Measurements from ENCODE around the gene RUNX2. TPM values are rescaled to one million over a fixed set of nuclear protein-coding genes. Genes with fewer than 3 reads are reported as not detected.

RUNX2 gene
- total and polyA plus RNA-seq, 3 experiments from 2014 or later = 16.1 to 25.8 (median 25.3) TPM

DNA sequence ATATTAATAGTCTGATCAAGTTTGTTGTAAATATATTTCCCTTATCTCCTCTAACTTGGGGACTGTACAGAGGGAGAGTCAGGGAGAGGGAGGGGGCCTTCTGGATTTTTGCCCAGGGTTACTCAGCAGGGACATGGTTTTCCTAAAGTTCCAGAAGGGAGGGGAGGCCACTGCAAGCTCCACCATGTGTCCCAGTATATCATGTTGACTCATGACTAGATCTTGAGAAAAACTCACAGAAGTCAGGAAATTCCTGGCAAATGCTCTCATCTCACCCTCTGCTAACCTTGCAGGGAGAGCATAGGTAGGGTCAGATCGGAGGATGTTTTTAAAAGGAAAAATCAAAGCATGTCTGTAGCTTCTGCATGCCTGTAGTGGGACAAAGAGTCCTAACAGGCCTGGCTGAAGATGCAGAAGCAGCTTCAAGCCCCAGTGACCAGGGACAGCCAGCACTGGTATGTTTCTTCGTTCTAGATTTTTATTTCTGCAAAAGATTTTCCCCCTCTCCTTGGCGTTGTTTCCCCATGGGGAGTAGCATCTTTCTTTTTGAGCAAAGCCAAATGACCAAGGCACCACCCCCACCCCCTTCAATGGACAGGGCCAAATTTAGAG is 322.5 kb downstream of the RUNX2 start:
- CTCF ChIA-PET = no interaction called here

DNA sequence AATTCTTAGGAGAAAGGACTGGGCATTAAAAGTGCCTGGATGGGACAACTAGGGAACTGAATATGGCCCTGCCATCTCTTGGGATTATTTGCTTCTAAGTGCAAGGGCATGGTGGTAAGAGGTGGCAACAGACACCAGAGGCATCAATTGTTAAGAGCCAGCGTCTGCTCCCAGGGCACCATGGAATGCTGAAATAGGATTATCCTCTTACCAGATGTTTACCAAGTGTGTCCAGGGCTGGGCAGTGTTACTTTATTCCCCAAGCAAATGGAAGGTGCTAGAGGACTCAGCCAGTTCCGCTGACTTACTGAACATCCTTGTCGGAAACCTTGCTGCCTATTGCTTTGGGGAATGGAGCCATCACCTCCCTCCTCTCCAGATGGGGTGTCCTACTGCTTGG is 323.2 kb downstream of the RUNX2 start:
- no peaks in the 10 kb centered on the region for H3K4me1 ChIP-seq (ENCODE audit: insufficient read depth, low read length)
- peaks cover 3 to 7% of the 10 kb centered on the region in 2 donors for H3K27me3 Mint-ChIP-seq
- H3K4me3 ChIP-seq (ENCODE audit: low read length) = no peak overlapping the region
- H3K9me3 Mint-ChIP-seq = no peaks in the 10 kb centered on the region
- no peaks in the 10 kb centered on the region for H3K36me3 ChIP-seq (ENCODE audit: insufficient read depth, low read length)
- ChIA-PET POLR2A (no interaction called here), CTCF (no interaction called here)
- DNase-seq = no peak
- H3K36me3 Mint-ChIP-seq = peaks cover 0 to 1% (median 0%) of the 10 kb centered on the region in 3 donors
- no peak overlapping the region for H3K4me3 Mint-ChIP-seq
- H3K4me1 Mint-ChIP-seq = peaks cover 5 to 13% (median 8%) of the 10 kb centered on the region in 3 donors
- H3K9me3 ChIP-seq (ENCODE audit: low read length) = no peaks in the 10 kb centered on the region
- H3K27ac Mint-ChIP-seq = no peak overlapping the region
- H3K27me3 ChIP-seq (ENCODE audit: insufficient read depth, low read length, poor library complexity, severe bottlenecking) = no peaks in the 10 kb centered on the region
- no peak overlapping the region for H3K27ac ChIP-seq (ENCODE audit: low read depth, low read length)

More for the DNA sequence above, 322.5 kb downstream of the RUNX2 start:
- Histone ChIP-seq H3K9me3 (ENCODE audit: low read length) (no peaks in the 10 kb centered on the region), H3K4me1 (ENCODE audit: insufficient read depth, low read length) (no peaks in the 10 kb centered on the region), H3K36me3 (ENCODE audit: insufficient read depth, low read length) (no peaks in the 10 kb centered on the region), H3K4me3 (ENCODE audit: low read length) (no peak overlapping the region), H3K27ac (ENCODE audit: low read depth, low read length) (no peak overlapping the region), H3K27me3 (ENCODE audit: insufficient read depth, low read length, poor library complexity, severe bottlenecking) (no peaks in the 10 kb centered on the region)
- H3K4me3 Mint-ChIP-seq = no peak overlapping the region
- peaks cover 0 to 1% (median 0%) of the 10 kb centered on the region in 3 donors for H3K36me3 Mint-ChIP-seq
- H3K27me3 Mint-ChIP-seq = peaks cover 3 to 7% of the 10 kb centered on the region in 2 donors
- peaks cover 5 to 13% (median 8%) of the 10 kb centered on the region in 3 donors for H3K4me1 Mint-ChIP-seq
- no peaks in the 10 kb centered on the region for H3K9me3 Mint-ChIP-seq
- no peak overlapping the region for H3K27ac Mint-ChIP-seq
- POLR2A ChIA-PET = no interaction called here
- no peak for DNase-seq

GRCh38 chr6:45652416-45652815 is 324.3 kb downstream of the RUNX2 start:
- H3K4me1 Mint-ChIP-seq = peaks cover 5% of the 10 kb centered on the region in 3 donors

DNA sequence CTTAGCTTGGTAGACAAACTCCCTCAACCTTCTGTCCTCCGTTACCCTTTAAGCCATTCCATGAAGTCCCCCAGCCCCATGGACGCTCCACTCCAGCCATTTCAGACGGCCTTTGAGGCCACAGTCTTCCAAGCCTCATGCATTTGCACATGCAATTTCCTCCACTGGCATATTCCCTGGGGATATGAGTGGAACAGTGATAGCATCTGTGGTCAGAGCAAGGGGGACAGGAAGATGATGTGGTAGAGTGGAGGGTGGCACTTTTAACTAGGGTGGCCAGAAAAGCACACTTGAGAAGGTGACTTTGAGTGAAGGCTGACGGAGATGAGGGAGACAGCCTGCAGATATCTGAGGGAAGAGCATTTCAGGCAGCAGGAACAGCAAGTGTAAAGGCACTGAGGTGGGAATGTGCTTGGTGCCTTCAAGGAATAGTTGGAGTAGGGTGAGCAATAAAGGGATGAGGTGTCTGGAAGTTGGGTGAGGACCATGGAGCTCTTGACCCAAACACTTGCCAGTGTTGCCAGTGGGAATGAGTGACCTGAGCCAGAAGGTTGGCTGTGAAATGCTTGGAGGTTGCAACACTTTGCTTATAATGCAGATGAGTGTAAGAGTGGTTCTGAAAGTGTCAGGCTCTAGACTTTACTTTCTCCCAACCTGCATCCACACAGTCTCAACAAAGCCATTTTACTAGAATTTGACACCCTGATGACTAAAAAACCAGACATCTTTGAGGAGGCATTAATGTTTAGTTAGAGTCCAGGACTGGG is 325.2 kb downstream of the RUNX2 start:
- Histone ChIP-seq H3K27me3 (ENCODE audit: insufficient read depth, low read length, poor library complexity, severe bottlenecking) (no peaks in the 10 kb centered on the region), H3K9me3 (ENCODE audit: low read length) (no peaks in the 10 kb centered on the region), H3K4me3 (ENCODE audit: low read length) (no peak overlapping the region), H3K36me3 (ENCODE audit: insufficient read depth, low read length) (no peaks in the 10 kb centered on the region), H3K4me1 (ENCODE audit: insufficient read depth, low read length) (no peaks in the 10 kb centered on the region), H3K27ac (ENCODE audit: low read depth, low read length) (no peak overlapping the region)
- Mint-ChIP-seq H3K27me3 (peaks cover 7 to 9% of the 10 kb centered on the region in 2 donors), H3K9me3 (peaks cover 0 to 2% (median 0%) of the 10 kb centered on the region in 5 donors), H3K4me3 (no peak overlapping the region), H3K36me3 (peaks cover 0 to 4% (median 4%) of the 10 kb centered on the region in 3 donors), H3K4me1 (no peaks in the 10 kb centered on the region), H3K27ac (no peak overlapping the region)
- CTCF ChIA-PET = no interaction called here
- DNase-seq = no peak
- POLR2A ChIA-PET = no interaction called here

More at GRCh38 chr6:45652416-45652815, 324.3 kb downstream of the RUNX2 start:
- Histone ChIP-seq H3K27me3 (ENCODE audit: insufficient read depth, low read length, poor library complexity, severe bottlenecking) (no peaks in the 10 kb centered on the region), H3K9me3 (ENCODE audit: low read length) (no peaks in the 10 kb centered on the region), H3K27ac (ENCODE audit: low read depth, low read length) (no peak overlapping the region), H3K36me3 (ENCODE audit: insufficient read depth, low read length) (no peaks in the 10 kb centered on the region), H3K4me1 (ENCODE audit: insufficient read depth, low read length) (no peaks in the 10 kb centered on the region), H3K4me3 (ENCODE audit: low read length) (no peak overlapping the region)
- H3K27me3 Mint-ChIP-seq = peaks cover 6 to 7% of the 10 kb centered on the region in 2 donors
- ChIA-PET CTCF (no interaction called here), POLR2A (no interaction called here)
- DNase-seq = no peak
- no peak overlapping the region for H3K4me3 Mint-ChIP-seq
- peaks cover 0 to 4% (median 3%) of the 10 kb centered on the region in 3 donors for H3K36me3 Mint-ChIP-seq
- no peak overlapping the region for H3K27ac Mint-ChIP-seq
- H3K9me3 Mint-ChIP-seq = peaks cover 0 to 2% (median 0%) of the 10 kb centered on the region in 5 donors

GRCh38 chr6:45654673-45655072 is 326.5 kb downstream of the RUNX2 start:
- DNase-seq = no peak
- peaks cover 0 to 2% (median 0%) of the 10 kb centered on the region in 5 donors for H3K9me3 Mint-ChIP-seq
- CTCF ChIA-PET = no interaction called here
- H3K36me3 Mint-ChIP-seq = peaks cover 0 to 4% (median 4%) of the 10 kb centered on the region in 3 donors
- Histone ChIP-seq H3K4me3 (ENCODE audit: low read length) (no peak overlapping the region), H3K4me1 (ENCODE audit: insufficient read depth, low read length) (peaks cover 12% of the 10 kb centered on the region), H3K27ac (ENCODE audit: low read depth, low read length) (no peak overlapping the region), H3K27me3 (ENCODE audit: insufficient read depth, low read length, poor library complexity, severe bottlenecking) (no peaks in the 10 kb centered on the region), H3K9me3 (ENCODE audit: low read length) (no peaks in the 10 kb centered on the region), H3K36me3 (ENCODE audit: insufficient read depth, low read length) (no peaks in the 10 kb centered on the region)
- no peak overlapping the region for H3K4me3 Mint-ChIP-seq
- peaks cover 4 to 13% (median 8%) of the 10 kb centered on the region in 3 donors for H3K4me1 Mint-ChIP-seq
- POLR2A ChIA-PET = no interaction called here
- peaks cover 7 to 9% of the 10 kb centered on the region in 2 donors for H3K27me3 Mint-ChIP-seq
- H3K27ac Mint-ChIP-seq = no peak overlapping the region

- Histone ChIP-seq H3K4me3 (ENCODE audit: low read length) (no peak overlapping the region), H3K4me1 (ENCODE audit: insufficient read depth, low read length) (peaks cover 12% of the 10 kb centered on the region), H3K36me3 (ENCODE audit: insufficient read depth, low read length) (no peaks in the 10 kb centered on the region), H3K9me3 (ENCODE audit: low read length) (no peaks in the 10 kb centered on the region), H3K27me3 (ENCODE audit: insufficient read depth, low read length, poor library complexity, severe bottlenecking) (no peaks in the 10 kb centered on the region), H3K27ac (ENCODE audit: low read depth, low read length) (no peak overlapping the region)
- CTCF ChIA-PET = no interaction called here
- H3K4me3 Mint-ChIP-seq = no peak overlapping the region
- H3K27ac Mint-ChIP-seq = no peak overlapping the region
- H3K4me1 Mint-ChIP-seq = peaks cover 4 to 17% (median 8%) of the 10 kb centered on the region in 3 donors
- no peak for DNase-seq
- H3K36me3 Mint-ChIP-seq = peaks cover 0 to 4% (median 3%) of the 10 kb centered on the region in 3 donors
- peaks cover 0 to 2% (median 0%) of the 10 kb centered on the region in 5 donors for H3K9me3 Mint-ChIP-seq
- POLR2A ChIA-PET = no interaction called here
- peaks cover 7% of the 10 kb centered on the region in 2 donors for H3K27me3 Mint-ChIP-seq
Measured at GRCh38 chr6:45655745-45656476, 327.8 kb downstream of the RUNX2 start.

DNA sequence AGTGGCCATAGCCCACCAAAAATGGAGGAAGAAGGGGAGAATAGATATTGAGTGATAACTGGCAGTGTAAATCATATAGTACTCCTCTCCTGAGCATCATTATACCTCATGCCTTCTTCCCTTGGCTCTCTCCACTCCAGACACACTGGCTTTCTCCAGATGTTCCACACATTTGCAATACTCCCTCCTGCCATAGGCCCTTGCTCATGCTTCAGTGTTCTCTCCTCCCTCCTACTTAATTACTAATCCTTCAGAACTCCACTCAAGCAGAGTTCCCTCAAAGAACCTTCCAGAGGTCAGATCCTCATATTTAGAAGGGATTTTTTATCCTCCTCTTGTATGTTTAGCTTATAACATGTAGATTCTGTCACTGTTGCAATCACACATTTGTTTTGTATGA is 329.1 kb downstream of the RUNX2 start:
- no peak overlapping the region for H3K4me3 ChIP-seq (ENCODE audit: low read length)
- H3K27ac Mint-ChIP-seq = no peak overlapping the region
- POLR2A ChIA-PET = no interaction called here
- H3K36me3 Mint-ChIP-seq = peaks cover 0 to 5% (median 4%) of the 10 kb centered on the region in 3 donors
- peaks cover 0 to 2% (median 0%) of the 10 kb centered on the region in 5 donors for H3K9me3 Mint-ChIP-seq
- DNase-seq = no peak
- H3K27me3 Mint-ChIP-seq = peaks cover 7 to 12% of the 10 kb centered on the region in 2 donors
- peaks cover 4 to 17% (median 8%) of the 10 kb centered on the region in 3 donors for H3K4me1 Mint-ChIP-seq
- peak overlapping the region in 1 of 7 donors; percentile 6 for H3K4me3 Mint-ChIP-seq
- H3K36me3 ChIP-seq (ENCODE audit: insufficient read depth, low read length) = no peaks in the 10 kb centered on the region
- peaks cover under 1% of the 10 kb centered on the region for H3K27me3 ChIP-seq (ENCODE audit: insufficient read depth, low read length, poor library complexity, severe bottlenecking)
- no peaks in the 10 kb centered on the region for H3K9me3 ChIP-seq (ENCODE audit: low read length)
- H3K4me1 ChIP-seq (ENCODE audit: insufficient read depth, low read length) = peaks cover 12% of the 10 kb centered on the region
- H3K27ac ChIP-seq (ENCODE audit: low read depth, low read length) = no peak overlapping the region
- CTCF ChIA-PET = no interaction called here

DNA sequence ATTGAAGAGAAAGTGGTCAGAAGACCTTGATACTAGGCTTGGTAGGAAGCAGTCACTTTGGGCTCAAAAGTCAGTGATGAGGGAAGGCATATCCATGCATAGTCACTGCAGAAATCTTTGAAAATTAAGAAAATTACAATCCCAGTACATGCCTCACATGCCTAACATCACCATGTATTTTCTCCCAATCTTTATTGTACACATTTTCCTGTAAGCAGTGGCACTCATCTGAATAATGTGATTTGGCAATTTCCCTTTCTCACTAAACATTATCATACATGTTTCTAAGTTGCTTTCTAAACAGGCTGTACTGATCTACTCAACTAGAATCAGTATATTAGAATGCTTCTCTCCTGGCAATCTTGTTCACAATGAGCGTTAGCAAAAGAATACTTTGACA is 330.3 kb downstream of the RUNX2 start:
- peaks cover 0 to 2% (median 0%) of the 10 kb centered on the region in 5 donors for H3K9me3 Mint-ChIP-seq
- Histone ChIP-seq H3K36me3 (ENCODE audit: insufficient read depth, low read length) (no peaks in the 10 kb centered on the region), H3K27ac (ENCODE audit: low read depth, low read length) (no peak overlapping the region), H3K27me3 (ENCODE audit: insufficient read depth, low read length, poor library complexity, severe bottlenecking) (peaks cover 5% of the 10 kb centered on the region), H3K4me1 (ENCODE audit: insufficient read depth, low read length) (peaks cover 12% of the 10 kb centered on the region), H3K9me3 (ENCODE audit: low read length) (no peaks in the 10 kb centered on the region), H3K4me3 (ENCODE audit: low read length) (no peak overlapping the region)
- H3K27me3 Mint-ChIP-seq = peaks cover 7 to 11% of the 10 kb centered on the region in 2 donors
- H3K4me3 Mint-ChIP-seq = no peak overlapping the region
- CTCF ChIA-PET = no interaction called here
- H3K4me1 Mint-ChIP-seq = peaks cover 4 to 17% (median 11%) of the 10 kb centered on the region in 3 donors
- peaks cover 0 to 8% (median 4%) of the 10 kb centered on the region in 3 donors for H3K36me3 Mint-ChIP-seq
- POLR2A ChIA-PET = no interaction called here
- no peak for DNase-seq
- H3K27ac Mint-ChIP-seq = no peak overlapping the region

Data from CD8-positive, alpha-beta memory T cell (primary cell).